ENCODE measurements around the gene REG3A.

Gene REG3A

GRCh38 chr2:79120194-79120713 is 39.3 kb downstream of the REG3A start, which contains the start of gene REG1A:
Gene REG1A, plus strand, starts transcription at chr2:79120488. Its CDS starts 374 bp downstream, at chr2:79120862.
- no peak for DNase-seq (ENCODE audit: low read depth)

- no peak for DNase-seq (ENCODE audit: low read depth)
Measured at GRCh38 chr2:79116997-79117928, 42.3 kb downstream of the REG3A start.

GRCh38 chr2:79114797-79115494 is 44.6 kb downstream of the REG3A start:
- no peak for DNase-seq (ENCODE audit: low read depth)

GRCh38 chr2:79112269-79112668 is 47.3 kb downstream of the REG3A start:
- no peak for DNase-seq (ENCODE audit: low read depth)
